HG02642 (cell line): ENCODE measurements around the gene MFN1.
"Not testable (repeated sequence)": the region's sequence is repeated elsewhere in the genome, so short reads cannot be mapped to it uniquely, and the experiment has no call there.

Experiments used
- ATAC-seq: cut with Tn5 transposase; IDR thresholded peaks from one replicate; pipeline ENCODE4 v1.9.1; 2021; ENCODE audit warnings: mild to moderate bottlenecking; ENCODE audit not compliant: unreplicated experiment, poor library complexity

Gene MFN1

DNA sequence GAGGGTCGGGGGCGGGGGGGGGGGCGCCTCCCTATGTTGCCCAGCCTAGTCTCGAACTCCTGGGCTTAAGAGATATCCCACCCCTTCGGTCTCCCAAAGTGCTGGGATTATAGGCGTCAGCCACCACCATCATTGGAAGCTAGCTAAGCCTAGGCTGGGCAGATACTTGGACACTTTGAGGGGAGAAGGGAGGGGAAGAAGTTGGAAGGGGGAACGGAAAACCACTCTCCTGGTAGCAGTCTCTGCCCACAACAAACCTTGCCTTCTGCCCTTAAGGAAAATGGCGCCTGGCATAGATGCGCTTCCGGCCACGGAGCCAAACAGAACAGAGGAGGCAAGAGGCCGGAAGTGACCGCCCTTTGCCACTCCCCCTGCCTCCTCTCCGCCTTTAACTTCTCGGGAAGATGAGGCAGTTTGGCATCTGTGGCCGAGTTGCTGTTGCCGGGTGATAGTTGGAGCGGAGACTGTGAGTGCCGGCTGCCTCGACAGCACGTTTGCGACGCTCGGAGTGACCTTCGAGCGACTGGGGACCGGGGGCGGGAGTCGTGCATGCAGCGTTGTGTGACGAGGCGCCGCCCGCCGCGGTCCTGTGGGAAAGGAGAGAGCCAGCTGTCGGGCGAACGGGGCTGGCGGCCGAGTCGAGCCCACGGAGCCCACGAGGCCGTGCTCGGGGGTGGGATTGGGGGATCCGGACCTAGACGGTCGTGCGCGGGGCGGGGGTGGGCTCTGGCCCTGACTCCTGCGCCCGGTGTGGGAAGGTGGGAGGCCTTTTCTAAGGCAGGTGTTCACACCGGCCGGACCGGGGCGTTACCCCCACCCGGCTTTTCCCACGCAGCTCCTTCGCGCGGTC, at the start of gene MFN1:
Gene MFN1, plus strand, starts transcription at position 365 of the 850 bp plus-strand sequence. CDS start 1,143 bp downstream, outside the sequence.
- peak; percentile 95 for ATAC-seq

DNA sequence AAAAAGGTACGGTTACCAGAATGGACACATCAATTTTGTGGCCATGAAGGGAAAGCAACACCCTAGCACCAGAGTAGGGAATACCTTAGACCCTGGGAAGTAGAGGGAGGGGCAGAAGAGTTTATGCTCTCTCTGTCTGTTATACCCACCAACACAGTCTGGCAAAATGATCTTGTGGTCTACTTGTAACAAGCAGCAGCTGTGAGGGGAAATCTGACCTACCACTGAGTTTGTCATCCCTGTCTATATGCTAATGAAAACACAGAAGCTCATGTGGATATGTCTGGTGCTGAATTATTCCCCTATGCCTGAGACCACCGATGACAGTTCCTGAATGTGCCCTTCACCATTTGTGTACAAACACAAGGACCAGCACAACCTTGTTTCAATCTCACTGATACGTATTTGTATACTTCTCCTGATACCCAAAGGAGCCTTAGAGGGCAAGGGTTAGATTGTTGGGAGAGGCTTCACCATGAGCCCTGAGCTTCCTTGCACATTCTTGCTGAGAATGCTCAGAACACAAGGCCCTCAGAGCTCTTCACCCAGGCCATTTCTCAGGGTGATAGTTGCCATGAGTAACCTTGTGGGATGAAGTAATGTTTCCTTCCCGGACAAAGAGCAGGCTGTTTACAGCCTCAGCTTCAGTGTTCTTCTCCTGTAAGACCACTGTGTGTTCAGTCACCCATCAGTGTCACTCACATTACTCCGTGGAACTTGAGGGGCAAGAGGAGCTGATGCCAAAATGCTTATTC, 49.4 kb upstream of the MFN1 start:
- ATAC-seq = no peak

DNA sequence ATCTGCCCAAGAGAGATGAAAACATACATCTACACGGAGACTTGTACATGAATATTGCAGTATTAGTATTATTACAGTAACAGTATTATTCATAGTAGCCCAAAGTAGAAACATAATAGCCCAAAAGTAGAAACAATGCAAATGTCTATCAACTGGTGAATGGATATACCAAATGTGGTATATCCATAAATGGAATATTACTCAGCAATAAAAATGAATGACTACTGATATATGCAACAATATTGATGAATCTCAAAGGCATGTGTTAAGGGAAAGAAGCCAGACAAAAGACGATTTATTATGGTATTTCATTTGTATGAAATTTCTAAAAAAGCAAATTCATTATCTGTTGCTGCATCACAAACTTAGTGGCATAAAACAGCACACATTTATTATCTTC, 48.2 kb upstream of the MFN1 start:
- ATAC-seq = no peak

DNA sequence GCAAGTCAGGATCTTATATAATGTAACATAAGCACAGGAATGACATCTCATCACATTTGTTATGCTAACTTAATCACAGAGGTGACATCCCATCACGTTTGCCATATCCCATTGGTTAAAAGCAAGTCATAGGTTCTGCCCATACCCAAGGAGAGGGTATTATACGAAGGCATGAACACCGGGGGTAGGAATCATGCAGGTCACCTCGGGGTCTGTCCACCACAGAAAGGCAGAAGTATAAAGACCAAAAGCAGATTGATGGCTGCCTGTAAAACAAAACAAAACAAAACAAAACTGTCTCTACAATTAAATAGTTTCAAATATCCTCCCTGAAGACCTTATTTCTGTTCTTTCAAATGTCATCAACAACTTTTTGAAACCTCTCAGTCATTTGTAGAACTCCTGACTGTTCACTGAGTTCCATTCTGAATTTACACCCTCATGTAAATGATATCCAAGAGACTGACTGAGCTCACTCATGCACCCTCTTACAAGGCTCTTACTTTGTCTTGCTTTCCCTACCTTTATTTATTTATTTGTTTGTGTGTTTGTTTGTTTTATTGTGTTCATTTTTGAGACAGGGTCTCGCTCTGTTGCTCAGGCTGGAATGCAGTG, 47.4 kb upstream of the MFN1 start:
- ATAC-seq = peak; percentile 54

DNA sequence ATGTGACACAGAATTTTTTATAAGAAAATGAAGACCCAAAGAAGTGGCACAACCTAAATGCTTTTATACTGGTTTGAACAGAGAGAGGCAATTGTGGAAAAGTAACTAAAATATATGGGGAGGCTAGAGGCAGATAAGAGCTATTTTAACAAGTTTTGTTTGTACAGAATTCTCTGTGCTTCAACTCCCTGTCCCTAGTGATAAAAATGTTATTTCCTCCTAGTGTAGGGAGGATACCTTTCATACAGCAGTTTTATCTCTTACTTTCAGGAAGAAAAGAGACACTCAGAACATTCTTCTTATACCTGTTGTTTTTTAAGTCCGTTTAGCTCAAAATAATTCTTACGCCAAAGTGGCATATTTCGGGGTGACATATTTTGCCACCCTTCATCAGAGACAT, 45.9 kb upstream of the MFN1 start:
- ATAC-seq = no peak

DNA sequence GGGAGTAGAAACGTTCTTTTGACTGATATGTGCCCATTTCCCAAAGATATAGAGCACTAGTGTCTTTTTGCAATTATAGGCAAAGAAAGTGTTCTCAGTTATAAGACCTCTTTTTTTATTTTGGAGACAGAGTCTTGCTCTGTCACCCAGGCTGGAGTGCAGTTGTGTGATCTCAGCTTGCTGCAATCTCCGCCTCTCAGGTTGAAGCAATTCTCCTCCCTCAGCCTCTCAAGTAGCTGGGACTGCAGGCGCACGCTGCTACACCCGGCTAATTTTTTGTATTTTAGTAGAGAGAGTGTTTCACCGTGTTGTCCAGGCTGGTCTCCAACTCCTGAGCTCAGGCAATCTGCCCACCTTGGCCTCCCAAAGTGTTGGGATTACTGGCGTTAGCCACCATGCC, 45.4 kb upstream of the MFN1 start:
- no peak for ATAC-seq

DNA sequence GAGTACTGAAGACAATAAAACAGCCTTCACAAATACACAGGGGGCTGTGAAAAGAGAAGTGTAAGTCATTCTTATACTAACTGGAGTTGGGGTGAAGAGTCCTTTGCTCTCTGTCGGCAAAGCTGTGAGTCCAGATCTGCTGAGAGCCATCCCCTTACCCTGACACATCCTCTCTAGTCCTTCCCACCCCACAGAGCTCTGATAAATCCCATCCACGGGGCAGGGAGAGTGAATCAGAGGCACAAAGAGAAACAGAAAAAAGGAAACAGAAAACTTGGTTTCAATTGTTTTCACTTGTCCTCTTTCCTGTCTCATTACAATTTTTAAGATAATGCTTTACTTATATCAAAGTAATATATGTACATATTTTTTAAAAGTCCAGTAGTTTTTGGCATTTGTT, 42.9 kb upstream of the MFN1 start:
- ATAC-seq = no peak

DNA sequence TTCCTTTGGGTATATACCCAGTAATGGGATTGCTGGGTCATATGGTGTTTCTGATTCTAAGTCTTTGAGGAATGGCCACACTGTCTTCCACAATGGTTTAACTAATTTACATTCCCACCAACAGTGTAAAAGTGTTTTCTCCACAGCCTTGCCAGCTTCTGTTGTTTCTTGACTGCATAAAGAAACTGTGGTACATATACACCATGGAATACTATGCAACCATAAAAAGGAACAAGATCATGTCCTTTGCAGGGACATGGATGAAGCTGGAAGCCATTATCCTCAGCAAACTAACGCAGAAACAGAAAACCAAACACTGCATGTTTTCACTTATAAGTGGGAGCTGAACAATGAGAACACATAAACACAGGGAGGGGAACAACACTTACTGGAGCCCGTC, 40.1 kb upstream of the MFN1 start:
- ATAC-seq = not testable (repeated sequence)

DNA sequence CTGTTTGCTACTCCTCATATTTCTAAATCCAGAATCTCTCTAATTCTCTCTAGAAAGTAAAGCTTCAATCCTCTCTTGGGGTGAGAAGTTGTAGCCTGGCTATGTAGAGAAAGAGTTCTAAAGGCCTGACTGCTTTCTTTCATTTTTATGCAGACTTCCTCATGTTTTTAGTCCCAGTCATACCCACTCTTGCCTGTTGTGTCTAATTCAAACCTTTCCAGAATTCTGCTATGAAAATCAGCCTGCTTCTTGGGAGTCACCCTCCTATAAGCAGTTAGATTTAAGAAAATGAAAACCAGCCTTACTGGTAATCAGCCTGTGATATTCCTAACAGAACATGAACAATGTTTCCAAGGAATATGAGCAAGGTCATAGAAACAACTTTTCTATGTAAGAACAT, 39.5 kb upstream of the MFN1 start:
- ATAC-seq = no peak

DNA sequence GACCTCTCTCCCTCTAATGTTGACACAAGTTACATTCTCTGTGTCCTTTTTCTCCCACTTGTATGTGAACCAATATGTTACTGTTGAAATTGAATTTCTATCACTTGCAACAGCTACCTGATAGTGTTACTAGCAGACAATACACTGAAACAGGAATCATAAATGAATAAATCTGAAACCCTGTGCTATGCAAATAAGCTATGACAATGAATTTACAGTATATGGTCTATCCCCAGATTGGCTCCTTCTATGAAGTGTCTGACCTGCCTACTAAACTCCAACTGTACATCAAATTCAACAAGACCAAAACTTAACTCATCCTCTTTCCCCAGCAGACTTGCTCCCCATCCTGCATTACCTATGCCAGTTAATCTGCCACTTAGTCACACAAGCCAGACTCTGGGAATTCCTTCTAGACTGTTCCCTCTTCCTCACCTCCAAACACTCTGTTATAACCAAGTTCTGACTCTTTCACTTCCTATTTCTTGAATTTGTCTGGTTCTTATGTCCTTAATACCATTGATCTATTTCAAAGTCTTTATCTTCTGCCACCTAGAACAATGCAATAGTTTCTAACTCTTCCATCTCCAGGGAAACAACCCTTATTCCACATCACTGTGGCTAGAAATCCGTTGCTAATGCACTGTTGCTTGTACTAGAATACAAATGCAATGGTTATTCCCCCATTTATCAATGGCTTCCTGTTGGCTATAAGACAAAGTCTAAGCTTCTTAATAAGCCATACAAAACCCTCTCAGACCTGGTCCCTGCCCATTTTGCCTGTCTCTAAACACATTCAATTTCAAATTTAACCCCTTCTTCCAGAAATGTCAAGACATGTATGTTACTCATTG, 38.1 kb upstream of the MFN1 start:
- peak; percentile 94 for ATAC-seq

DNA sequence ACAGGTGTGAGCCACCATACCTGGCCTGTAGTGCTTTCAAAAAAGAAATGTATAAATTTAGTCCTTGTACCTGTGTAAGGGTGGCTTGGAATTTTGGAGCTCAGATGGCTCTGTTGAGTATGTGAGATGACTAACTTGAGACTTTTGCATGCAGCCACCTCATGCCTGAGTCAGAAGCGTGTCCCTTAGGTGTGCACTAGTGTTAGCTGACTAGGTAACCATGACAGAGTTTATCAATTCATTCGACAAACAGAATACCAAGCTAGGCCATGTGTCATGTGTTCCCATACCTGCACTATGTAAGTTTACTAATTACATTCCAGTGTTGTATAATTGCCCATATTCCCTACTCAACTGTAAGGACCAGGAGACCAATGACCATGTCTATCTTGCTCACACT, 28.6 kb upstream of the MFN1 start:
- no peak for ATAC-seq

DNA sequence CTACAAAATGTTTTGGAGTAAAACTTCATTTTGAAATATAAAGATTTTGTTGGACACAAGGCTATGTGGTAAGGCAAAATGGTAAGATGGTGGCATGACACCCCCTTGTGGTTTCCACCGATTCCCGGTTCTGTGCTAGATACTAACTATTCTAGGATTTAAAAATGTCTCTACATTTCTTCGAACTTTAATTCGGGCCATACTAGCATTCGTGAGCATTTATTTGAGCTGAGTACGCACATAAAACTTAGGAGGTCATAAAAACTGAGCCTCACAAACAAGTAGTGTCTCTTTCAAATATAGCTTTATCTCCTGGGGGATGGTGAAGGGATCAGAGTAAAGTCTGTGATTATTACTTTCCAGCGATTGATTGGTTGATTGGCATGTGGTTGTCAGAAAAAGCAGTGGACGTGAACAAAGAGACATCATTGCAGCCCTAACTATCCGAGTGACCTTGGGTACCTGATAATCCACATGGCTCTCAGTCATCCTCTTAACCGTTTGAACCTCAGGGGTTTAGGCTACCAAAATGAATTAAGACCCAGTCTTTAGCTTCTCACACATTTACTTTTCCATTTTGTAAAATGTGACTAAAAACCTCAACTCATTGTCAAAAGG, 25.7 kb upstream of the MFN1 start:
- ATAC-seq = no peak

DNA sequence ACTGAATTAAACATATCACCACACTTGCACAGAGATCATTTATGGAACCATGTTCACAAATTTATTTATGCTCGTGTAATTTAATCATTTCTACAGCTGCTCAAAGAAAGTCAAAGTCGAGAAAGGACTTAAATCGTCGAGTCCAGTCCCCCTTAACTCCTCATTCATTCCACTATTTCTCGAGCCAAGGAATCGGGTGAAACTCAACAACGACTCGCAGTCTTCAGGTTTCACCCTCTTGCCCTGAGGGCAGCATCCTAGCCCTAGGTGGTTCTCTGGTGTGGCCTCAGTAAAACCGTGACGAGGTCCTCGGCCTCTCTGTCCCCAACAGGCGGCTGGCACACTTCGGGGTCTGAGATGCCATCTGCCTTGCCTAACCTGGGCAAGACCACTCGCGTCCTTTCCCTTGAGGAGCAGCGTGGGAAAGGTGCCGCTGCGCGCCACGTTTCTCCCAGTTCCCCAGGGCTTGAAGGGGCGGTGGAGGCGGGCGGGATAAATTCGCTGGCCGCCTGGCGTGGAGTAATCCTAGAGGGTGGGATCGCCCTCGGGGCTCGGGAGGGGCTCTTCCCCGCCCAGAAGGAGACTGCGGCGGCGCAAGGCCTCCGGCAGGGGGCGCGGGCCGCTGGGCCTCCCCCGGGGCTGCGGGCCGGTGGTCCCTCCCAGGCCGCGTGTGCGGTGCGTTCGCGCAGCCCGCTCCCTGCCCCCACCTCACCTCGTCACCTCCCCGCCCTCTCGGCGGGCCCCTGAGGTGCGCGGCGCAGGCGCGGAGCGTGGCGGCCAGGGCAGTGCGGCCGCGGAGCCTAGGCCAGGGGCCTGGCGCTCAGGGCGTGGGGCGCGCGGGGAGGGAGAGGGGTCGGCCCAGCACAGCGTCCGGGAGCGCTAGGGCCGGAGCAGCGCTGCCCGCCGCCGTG, 25.0 kb upstream of the MFN1 start, which contains the start of gene ZNF639:
Gene ZNF639, plus strand, starts transcription at position 746 of the 911 bp plus-strand sequence. CDS start 5,263 bp downstream, outside the sequence.
- peak; percentile 72 for ATAC-seq

DNA sequence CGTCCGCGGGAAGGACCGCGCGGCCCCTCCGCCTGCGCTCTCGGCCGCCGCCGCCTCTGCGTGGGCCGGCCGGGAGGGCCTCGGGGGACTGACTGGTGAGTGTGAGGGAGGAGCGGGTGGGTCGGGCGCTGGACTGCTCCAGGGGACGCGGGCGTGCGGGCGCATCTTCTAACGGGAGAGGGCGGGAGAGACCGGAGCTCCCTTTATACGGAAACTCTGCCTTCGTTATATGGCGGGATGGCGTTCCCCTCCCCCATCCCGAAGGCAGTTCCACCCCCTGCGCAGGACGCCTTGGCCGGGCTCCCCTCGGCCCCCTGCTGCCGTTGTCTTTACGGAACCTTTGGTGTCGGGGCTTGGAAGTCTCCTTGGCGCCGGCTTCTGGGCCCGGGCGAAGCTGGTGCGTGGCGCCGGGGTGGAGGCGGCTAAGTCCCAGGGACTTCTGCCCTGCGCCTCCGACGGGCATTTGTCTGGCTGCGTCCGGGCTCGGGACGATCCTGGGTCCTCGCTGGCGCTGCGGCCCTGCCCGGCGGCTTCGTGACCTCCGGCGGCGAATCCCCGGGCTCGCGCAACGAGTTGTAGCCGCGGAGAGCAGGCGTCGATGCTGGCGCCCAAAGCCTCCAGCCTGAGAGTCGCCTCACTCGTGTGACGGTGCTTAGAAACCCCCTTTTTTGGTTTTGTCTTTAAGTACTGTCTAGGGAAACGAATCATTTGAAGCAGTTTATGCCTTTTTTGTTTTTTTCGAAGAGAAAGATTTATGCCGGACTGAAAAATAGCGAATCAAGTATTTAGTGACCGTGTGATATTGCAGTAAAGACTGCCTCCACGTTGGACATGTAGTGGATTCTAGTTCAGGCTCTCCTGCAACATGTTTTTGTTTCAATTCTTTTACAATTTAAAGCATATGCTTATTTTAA, 24.1 kb upstream of the MFN1 start:
- ATAC-seq = peak; percentile 49

DNA sequence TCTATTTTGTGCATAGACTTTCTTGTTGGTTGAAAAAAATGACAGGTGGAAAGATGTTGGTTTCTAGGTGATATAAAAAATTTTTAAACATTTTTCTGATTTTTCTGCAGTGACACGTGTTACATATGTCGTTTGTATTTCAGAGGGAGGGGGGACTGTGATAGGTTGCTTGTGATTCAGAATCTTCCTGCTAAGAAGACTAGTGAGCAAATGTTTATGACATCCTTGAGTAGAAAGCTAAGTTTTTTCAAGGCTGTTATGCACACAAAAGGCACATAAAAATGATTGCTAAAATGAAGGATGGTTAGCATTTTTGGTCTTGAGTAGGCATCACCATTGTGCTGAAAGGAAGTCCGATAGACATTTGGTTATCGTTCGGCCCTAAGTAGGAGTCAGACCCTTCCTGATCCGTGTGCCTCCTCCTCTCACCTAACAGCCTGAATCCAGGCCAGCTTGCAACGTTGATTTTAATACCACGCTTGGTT, 23.2 kb upstream of the MFN1 start:
- ATAC-seq = no peak

DNA sequence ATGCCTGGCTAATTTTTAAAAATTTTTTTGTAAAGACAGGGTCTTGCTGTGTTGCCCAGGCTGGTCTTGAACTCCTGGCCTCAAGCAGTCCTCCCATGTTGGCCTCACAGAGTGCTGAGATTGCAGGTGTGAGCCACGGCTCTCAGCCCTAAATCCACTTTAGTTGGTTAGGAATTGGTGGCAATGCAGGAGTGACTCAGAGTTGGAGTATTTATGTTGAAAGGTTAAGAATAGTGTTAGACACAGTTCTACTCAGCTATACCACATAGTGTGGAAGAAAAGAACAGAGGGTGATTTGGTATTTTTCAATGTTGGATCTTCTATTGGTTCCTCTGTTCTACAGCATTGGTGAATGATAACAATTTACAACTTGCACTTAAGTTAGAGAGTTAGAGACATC, 17.1 kb upstream of the MFN1 start:
- ATAC-seq = no peak

DNA sequence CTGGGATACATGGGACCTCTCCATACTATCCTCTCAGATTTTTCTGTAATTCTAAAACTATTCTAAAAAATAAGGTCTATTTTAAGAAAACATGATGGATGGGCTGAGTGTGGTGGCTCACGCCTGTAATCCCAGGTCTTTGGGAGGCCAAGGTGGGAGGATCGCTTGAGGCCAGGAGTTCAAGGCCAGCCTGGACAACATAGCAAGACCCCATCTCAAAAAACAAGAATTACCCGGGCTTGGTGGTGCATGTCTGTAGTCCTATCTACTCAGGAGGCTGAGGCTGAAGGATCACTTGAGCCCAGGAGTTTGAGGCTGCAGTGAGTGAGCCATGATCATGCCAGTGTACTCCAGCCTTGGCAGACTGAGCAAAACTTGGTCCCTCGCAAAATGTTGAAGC, 15.3 kb upstream of the MFN1 start:
- no peak for ATAC-seq

DNA sequence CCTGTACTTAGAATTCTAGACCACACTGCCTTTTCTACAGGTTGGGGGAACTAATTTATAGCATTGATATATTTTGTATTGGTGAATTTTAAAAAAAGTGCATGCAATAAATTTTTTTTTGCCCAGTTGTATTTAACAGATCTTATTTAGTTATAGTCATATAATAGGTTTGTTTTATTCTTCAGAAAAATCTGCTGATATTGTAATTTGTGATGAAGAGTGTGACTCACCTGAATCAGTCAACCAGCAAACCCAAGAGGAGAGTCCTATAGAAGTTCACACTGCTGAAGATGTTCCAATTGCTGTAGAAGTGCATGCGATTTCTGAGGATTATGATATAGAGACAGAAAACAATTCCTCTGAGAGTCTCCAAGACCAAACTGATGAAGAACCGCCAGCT, 14.4 kb upstream of the MFN1 start:
- no peak for ATAC-seq
